ENCODE results near the gene BBS5.

DNA sequence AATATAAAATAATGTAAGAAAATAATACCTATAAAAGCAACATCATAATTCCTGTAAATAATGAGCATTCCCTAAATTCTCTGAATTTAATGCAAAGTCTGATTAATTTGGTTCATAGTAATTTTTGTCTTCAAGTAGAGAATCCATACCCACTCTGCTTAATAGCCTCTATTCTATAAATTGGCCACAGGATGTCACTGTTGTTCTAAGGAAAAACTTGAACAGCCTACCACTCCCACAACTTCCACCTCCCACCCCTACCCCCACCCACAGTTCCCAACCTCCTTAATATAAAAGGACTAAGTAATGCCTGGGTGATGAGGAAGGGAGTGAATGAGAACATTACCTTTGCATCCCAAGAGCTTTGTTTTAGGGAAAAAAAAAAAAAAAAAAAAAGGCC lies 27.2 kb upstream of the BBS5 start:
- TF ChIP-seq, protein P1, sequence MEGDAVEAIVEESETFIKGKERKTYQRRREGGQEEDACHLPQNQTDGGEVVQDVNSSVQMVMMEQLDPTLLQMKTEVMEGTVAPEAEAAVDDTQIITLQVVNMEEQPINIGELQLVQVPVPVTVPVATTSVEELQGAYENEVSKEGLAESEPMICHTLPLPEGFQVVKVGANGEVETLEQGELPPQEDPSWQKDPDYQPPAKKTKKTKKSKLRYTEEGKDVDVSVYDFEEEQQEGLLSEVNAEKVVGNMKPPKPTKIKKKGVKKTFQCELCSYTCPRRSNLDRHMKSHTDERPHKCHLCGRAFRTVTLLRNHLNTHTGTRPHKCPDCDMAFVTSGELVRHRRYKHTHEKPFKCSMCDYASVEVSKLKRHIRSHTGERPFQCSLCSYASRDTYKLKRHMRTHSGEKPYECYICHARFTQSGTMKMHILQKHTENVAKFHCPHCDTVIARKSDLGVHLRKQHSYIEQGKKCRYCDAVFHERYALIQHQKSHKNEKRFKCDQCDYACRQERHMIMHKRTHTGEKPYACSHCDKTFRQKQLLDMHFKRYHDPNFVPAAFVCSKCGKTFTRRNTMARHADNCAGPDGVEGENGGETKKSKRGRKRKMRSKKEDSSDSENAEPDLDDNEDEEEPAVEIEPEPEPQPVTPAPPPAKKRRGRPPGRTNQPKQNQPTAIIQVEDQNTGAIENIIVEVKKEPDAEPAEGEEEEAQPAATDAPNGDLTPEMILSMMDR (optimal IDR thresholded peaks at IDR 0.05 in 1 of 3, IDR thresholded peaks at IDR 0.05 in 1 of 3, conservative IDR thresholded peaks at IDR 0.05 in 1 of 3; ENCODE audit: extremely low read depth in 1 of 3, insufficient read depth in 2 of 3, low read length in 3 of 3), result peak; percentile 27 to 48 (median 28)
- no peak for TF ChIP-seq EZH2 (IDR thresholded peaks at IDR 0.05; ENCODE audit: low read length)

Data from keratinocyte (primary cell).